HG02763 (cell line): Measurements from ENCODE around the gene PURB.
"Not testable (repeated sequence)": the region's sequence is repeated elsewhere in the genome, so short reads cannot be mapped to it uniquely, and the experiment has no call there.

Experiments used
- ATAC-seq: cut with Tn5 transposase; IDR thresholded peaks from one replicate; pipeline ENCODE4 v1.9.1; 2021; ENCODE audit warnings: mild to moderate bottlenecking, moderate library complexity; ENCODE audit not compliant: unreplicated experiment

Gene PURB

GRCh38 chr7:44854644-44855364 lies 30.5 kb downstream of the PURB start:
- no peak for ATAC-seq

DNA sequence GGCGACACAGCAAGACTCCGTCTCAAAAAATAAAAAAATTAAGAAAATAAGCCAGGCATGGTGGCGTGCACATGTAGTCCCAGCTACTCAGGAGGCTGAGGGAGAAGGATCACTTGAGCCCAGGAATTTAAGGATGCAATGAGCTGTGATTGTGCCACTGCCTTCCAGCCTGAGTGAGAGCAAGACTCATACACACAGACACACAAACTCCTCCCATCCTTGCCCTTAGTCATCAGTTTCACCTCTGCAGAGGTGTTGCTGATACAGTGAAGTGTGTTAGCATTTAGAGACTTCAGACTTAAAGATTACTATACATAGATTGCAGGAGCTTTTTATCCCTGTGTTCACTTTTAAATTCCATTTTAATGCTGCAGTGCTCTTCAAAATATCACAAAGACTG lies 31.9 kb downstream of the PURB start:
- no peak for ATAC-seq

GRCh38 chr7:44852590-44852989 lies 32.7 kb downstream of the PURB start:
- ATAC-seq: no peak

- ATAC-seq: no peak
These were observed 35.3 kb downstream of the PURB start for GRCh38 chr7:44849885-44850544.

GRCh38 chr7:44849259-44849884 lies 36.0 kb downstream of the PURB start:
- no peak for ATAC-seq

DNA sequence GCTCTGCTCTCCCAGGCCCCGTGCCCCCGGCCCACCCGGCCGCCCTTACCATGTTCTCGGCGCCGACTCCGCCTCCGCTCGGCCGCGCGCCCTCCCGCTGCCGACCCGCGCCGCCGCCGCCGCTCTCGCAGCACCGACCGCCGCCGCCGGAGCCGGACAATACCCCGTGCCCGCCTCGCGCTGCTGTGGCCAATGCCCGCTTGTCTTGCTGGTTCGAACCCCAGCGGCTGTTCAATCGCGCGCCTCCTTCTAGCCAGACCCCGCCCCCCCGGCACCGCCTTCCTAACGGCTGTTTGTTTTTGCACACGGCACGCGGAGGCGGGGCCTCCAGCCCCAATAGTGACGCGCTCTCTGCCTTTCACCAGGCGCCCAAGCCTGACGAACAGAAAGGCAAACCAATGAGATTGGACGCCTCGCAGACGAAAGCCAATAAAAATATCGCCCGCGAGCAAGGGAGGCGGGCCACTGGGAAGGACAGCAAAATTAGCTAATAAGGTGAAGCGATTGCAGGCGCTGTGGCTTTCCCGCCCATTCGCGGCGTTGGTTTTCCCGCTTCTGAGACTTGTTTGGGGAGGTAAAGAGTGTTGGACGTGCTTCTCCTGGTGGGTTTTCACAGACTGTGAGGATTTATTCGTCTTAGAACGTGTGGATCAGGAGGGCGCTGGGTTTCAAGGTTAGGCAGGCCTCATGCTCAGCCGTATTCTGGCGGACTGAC lies 37.3 kb downstream of the PURB start, which contains the start of gene H2AZ2:
H2AZ2 (minus strand) TSS at position 168 of the 715 bp plus-strand sequence; CDS start at position 52, 116 bp downstream.
- ATAC-seq: peak; percentile 83

- peak; percentile 58 for ATAC-seq
These were observed 37.8 kb downstream of the PURB start for GRCh38 chr7:44847509-44847919.

DNA sequence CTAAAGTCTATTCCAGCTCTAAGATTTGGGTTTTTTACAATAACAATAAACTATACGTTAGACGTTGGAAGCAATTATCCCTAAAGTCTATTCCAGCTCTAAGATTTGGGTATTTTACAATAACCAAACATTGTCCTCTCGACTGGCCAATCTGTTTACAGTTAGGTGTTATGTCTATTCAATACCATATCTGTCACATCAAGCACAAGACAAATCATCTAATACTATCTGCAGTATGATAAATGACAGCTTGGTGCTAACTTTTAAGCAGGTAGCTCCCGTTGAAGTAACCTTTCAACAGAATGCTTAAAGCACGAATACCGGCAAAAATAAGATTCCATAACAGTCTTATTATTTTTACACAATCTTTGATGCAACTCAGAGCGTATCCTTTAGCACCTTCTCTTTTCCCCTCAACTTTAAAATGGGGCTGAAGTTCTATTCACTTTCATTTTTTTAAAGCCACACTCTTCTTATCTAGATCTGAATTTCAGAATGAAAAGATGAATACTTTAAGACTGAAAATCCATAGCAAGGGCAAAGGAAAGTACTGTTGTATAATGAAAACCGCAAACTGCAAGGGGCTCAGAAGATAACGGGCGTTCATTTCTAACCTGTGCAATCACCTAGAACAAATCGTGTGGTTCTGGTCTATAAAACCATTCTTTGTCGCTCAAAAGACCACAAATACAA lies 38.4 kb downstream of the PURB start:
- ATAC-seq: no peak

DNA sequence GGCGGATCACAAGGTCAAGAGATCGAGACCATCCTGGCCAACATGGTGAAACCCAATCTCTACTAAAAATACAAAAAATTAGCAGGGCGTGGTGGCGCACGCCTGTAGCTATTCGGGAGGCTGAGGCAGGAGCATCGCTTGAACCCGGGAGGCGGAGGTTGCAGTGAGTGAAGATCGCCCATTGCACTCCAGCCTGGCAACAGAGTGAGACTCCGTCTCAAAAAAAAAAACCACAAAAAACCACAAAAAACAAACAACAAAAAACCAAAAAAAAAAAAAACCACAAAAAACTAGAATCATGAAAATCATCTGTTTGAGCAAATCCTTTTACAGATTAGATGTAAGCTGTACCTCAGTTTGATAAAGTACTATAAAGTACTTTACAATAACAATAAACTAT lies 38.9 kb downstream of the PURB start:
- ATAC-seq: not testable (repeated sequence)

DNA sequence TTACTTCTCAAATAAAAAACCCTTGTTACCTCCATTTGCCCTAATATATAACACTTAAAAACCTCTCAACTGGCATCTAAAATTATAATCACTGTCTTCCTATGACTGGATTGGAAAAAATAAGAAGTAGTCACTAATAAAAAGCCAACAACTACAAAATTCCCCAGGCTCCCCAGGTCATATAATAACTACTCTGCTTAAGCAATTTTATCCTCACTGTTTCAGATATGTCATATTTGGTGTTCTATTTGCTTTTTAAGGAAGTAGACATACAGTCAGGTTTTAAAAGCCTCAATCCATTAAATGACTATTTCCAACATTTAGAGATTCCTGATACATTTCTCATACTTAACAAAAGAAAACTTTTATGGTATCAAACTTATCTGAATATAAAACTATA lies 39.9 kb downstream of the PURB start:
- no peak for ATAC-seq

DNA sequence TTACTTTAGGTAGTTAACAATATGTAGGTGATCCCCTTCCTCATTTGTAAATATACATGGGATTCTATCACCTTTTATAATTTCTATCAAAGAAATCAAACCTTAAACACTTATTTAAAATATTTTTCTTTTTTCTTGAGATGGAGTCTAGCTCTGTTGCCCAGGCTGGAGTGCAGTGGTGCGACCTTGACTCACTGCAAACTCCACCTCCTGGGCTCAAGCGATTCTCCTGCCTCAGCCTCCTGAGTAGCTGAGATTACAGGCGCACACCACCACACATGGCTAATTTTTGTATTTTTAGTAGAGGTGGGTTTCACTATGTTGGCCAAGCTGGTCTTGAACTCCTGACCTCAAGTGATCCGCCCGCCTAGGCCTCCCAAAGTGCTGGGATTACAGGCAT lies 41.9 kb downstream of the PURB start:
- ATAC-seq: not testable (repeated sequence)

DNA sequence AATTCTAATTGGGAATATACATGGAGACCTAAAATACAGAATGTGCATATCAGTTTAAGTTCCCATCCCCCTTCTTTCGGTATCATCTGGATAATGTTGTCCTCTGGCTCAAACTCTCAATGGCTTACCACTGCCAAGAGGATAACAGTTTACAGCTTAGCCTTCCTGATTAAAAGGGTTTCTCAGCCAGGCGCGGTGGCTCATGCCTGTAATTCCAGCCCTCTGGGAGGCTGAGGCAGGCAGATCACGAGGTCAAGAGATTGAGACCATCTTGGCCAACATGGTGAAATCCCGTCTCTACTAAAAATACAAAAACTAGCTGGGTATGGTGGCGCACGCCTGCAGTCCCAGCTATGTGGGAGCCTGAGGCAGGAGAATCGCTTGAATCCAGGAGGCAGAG lies 42.7 kb downstream of the PURB start:
- not testable (repeated sequence) for ATAC-seq

GRCh38 chr7:44838751-44839150 lies 46.6 kb downstream of the PURB start:
- ATAC-seq: no peak

GRCh38 chr7:44827567-44827966 lies 57.8 kb downstream of the PURB start:
- ATAC-seq: no peak
